ENCODE results near the gene BCAS4.

The BCAS4 gene

DNA sequence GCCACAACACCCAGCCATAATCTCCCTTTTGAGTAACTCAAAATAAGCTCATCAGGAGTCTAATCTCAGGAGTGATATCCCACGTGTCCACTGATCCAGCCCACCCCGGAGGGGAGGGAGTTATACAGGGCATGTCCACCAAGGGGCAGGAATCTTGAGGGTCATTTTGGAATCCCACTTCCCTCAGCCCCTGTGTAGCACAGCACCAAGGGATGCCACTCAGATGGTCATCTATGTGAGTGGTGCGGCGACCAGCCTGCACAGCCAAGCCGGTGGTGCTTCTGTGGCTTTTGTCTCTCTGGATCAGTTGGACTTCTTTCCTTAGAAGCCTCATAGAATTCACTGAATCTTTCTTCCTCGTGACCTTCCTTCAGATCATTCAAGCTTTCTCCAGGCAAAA, 11.0 kb upstream of the BCAS4 start:
- no peaks in the 10 kb centered on the region for H3K79me2 ChIP-seq (ENCODE audit: control insufficient read depth, low read length)
- H3F3A ChIP-seq (ENCODE audit: control insufficient read depth, insufficient read depth), result peaks cover 4% of the 10 kb centered on the region; the same call in 1 of the 2 replicates
- no peaks in the 10 kb centered on the region for H3K36me3 ChIP-seq (ENCODE audit: control insufficient read depth, low read length)
- no peaks in the 10 kb centered on the region for H3K9me3 ChIP-seq (ENCODE audit: control insufficient read depth, insufficient read depth, low read length)
- H3K27me3 ChIP-seq (ENCODE audit: control insufficient read depth, low read length), result no peaks in the 10 kb centered on the region
- H3K27ac ChIP-seq (ENCODE audit: low read depth, low read length), result no peak overlapping the region
- no peaks in the 10 kb centered on the region for H3K9me2 ChIP-seq (replicated peaks; ENCODE audit: control insufficient read depth, low read length)
- no peak overlapping the region for H3K4me2 ChIP-seq (ENCODE audit: low read length)
- H3K4me1 ChIP-seq (ENCODE audit: control insufficient read depth, low read length), result peaks cover 13% of the 10 kb centered on the region
- H4K20me1 ChIP-seq (ENCODE audit: control insufficient read depth, insufficient read depth, low read depth, low read length), result no peaks in the 10 kb centered on the region
- TF ChIP-seq, protein P1, sequence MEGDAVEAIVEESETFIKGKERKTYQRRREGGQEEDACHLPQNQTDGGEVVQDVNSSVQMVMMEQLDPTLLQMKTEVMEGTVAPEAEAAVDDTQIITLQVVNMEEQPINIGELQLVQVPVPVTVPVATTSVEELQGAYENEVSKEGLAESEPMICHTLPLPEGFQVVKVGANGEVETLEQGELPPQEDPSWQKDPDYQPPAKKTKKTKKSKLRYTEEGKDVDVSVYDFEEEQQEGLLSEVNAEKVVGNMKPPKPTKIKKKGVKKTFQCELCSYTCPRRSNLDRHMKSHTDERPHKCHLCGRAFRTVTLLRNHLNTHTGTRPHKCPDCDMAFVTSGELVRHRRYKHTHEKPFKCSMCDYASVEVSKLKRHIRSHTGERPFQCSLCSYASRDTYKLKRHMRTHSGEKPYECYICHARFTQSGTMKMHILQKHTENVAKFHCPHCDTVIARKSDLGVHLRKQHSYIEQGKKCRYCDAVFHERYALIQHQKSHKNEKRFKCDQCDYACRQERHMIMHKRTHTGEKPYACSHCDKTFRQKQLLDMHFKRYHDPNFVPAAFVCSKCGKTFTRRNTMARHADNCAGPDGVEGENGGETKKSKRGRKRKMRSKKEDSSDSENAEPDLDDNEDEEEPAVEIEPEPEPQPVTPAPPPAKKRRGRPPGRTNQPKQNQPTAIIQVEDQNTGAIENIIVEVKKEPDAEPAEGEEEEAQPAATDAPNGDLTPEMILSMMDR (IDR thresholded peaks at IDR 0.05; ENCODE audit: low read depth, low read length, poor library complexity, severe bottlenecking), result no peak
- TF ChIP-seq EZH2phosphoT487 (IDR thresholded peaks at IDR 0.05; ENCODE audit: borderline replicate concordance, low read length), result no peak
- no peak overlapping the region for H3K4me3 ChIP-seq (ENCODE audit: low read length)

DNA sequence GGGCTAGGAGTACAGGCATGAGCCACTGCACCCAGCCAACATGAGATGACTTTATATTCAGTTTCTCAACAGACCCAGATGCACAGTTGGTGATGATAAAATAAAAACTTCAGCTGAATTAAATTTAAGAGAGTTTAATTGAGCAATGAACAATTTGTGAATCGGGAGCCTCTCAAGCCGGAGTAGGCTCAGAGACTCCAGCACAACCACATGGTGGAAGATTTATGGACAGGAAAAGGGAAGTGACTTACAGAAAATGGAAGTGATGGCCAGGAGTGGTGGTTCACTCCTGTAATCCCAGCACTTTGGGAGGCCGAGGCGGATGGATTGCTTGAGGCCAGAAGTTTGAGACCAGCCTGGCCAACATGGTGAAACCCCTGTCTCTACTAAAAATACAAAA, 10.4 kb upstream of the BCAS4 start:
- Histone ChIP-seq H3K9me3 (ENCODE audit: control insufficient read depth, insufficient read depth, low read length) (no peaks in the 10 kb centered on the region), H3K27me3 (ENCODE audit: control insufficient read depth, low read length) (no peaks in the 10 kb centered on the region), H3K4me1 (ENCODE audit: control insufficient read depth, low read length) (peaks cover 13% of the 10 kb centered on the region), H3K79me2 (ENCODE audit: control insufficient read depth, low read length) (no peaks in the 10 kb centered on the region), H3K9me2 (replicated peaks; ENCODE audit: control insufficient read depth, low read length) (no peaks in the 10 kb centered on the region), H3K27ac (ENCODE audit: low read depth, low read length) (no peak overlapping the region), H3K4me2 (ENCODE audit: low read length) (no peak overlapping the region), H3F3A (ENCODE audit: control insufficient read depth, insufficient read depth) (peaks cover 4% of the 10 kb centered on the region; the same call in 1 of the 2 replicates), H3K4me3 (ENCODE audit: low read length) (no peak overlapping the region), H3K36me3 (ENCODE audit: control insufficient read depth, low read length) (no peaks in the 10 kb centered on the region), H4K20me1 (ENCODE audit: control insufficient read depth, insufficient read depth, low read depth, low read length) (no peaks in the 10 kb centered on the region)
- no peak for TF ChIP-seq EZH2phosphoT487 (IDR thresholded peaks at IDR 0.05; ENCODE audit: borderline replicate concordance, low read length)
- TF ChIP-seq, protein P1 (IDR thresholded peaks at IDR 0.05; ENCODE audit: low read depth, low read length, poor library complexity, severe bottlenecking), result no peak

DNA sequence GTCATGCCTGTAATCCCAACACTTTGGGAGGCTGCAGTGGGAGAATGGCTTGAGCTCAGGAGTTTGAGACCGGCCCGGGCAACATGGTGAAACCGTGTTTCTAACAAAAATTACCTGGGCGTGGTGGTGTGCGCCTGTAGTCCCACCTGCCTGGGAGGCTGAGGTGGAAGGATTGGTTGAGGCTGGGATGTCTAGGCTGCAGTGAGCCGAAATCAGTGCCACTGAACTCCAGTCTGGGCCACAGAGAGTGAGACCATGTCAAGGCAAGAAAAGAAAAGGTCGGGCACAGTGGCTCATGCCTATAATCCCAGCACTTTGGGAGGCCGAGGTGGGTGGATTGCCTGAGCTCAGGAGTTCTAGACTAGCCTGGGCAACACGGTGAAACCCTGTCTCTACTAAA, 8.2 kb upstream of the BCAS4 start:
- Histone ChIP-seq H3F3A (ENCODE audit: control insufficient read depth, insufficient read depth) (peaks cover 4% of the 10 kb centered on the region; the same call in 1 of the 2 replicates), H3K27ac (ENCODE audit: low read depth, low read length) (no peak overlapping the region), H4K20me1 (ENCODE audit: control insufficient read depth, insufficient read depth, low read depth, low read length) (no peaks in the 10 kb centered on the region), H3K4me3 (ENCODE audit: low read length) (no peak overlapping the region), H3K9me3 (ENCODE audit: control insufficient read depth, insufficient read depth, low read length) (no peaks in the 10 kb centered on the region), H3K4me1 (ENCODE audit: control insufficient read depth, low read length) (peaks cover 26% of the 10 kb centered on the region), H3K79me2 (ENCODE audit: control insufficient read depth, low read length) (no peaks in the 10 kb centered on the region), H3K27me3 (ENCODE audit: control insufficient read depth, low read length) (no peaks in the 10 kb centered on the region), H3K4me2 (ENCODE audit: low read length) (no peak overlapping the region), H3K9me2 (replicated peaks; ENCODE audit: control insufficient read depth, low read length) (no peaks in the 10 kb centered on the region), H3K36me3 (ENCODE audit: control insufficient read depth, low read length) (no peaks in the 10 kb centered on the region)
- TF ChIP-seq, protein P1 (IDR thresholded peaks at IDR 0.05; ENCODE audit: low read depth, low read length, poor library complexity, severe bottlenecking), result no peak
- no peak for TF ChIP-seq EZH2phosphoT487 (IDR thresholded peaks at IDR 0.05; ENCODE audit: borderline replicate concordance, low read length)

Measured in DOHH2 (cell line).